ENCODE results near the gene ICAM2.

ICAM2 gene

DNA sequence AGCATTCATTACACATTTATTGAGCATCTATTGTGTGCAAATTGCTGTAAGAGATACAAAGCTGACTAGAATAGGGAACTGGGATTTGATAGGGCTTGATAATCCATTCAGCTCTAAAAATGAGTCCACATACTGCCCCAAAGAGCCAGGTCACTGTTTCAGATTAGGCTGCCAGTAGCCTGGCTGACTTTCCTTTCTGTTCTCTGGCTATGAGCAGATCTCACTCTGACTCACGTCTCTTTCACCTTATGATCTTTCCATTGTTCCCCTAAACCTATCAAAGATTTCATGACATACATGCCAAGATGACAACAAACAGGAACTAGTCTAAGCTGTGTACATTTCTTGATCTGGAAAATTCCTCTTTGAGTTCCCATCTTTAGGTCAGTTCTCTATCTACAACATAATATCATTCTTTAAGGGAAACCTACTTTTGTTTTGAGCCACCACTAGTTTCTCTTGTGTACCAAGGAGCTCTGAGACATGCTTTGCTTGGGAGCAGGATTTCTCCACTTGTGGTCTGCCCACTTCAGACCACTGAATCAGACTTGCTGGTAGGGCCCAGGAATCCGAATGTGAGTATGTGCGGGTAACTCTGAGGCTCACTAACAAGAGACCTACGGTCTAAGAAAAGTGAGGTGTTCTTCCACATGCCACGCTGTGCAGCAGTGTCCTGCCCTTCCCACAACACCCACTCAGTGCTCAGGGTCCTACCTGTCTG, 40.9 kb upstream of the ICAM2 start:
- Histone ChIP-seq H3K9me3 (ENCODE audit: insufficient read depth, low read depth, low read length) (no peaks in the 10 kb centered on the region), H3K27me3 (ENCODE audit: insufficient read depth, low read length, poor library complexity, severe bottlenecking) (no peaks in the 10 kb centered on the region), H3K9me2 (replicated peaks; ENCODE audit: low read depth, low read length) (no peaks in the 10 kb centered on the region), H3F3A (ENCODE audit: low read depth) (no peaks in the 10 kb centered on the region), H3K4me1 (ENCODE audit: insufficient read depth, low read length, poor library complexity, severe bottlenecking) (no peaks in the 10 kb centered on the region), H3K36me3 (ENCODE audit: insufficient read depth, low read length) (no peaks in the 10 kb centered on the region), H4K20me1 (ENCODE audit: insufficient read depth, low read length, poor library complexity, severe bottlenecking) (no peaks in the 10 kb centered on the region), H3K4me3 (ENCODE audit: low read length, poor library complexity, severe bottlenecking) (no peak overlapping the region), H3K4me2 (ENCODE audit: low read depth, low read length, poor library complexity, severe bottlenecking) (no peak overlapping the region), H2AFZ (ENCODE audit: low read length) (no peak overlapping the region), H3K9ac (ENCODE audit: low read depth, low read length, poor library complexity, severe bottlenecking) (no peak overlapping the region), H3K79me2 (ENCODE audit: insufficient read depth, low read length) (no peaks in the 10 kb centered on the region)
- TF ChIP-seq, protein P1, sequence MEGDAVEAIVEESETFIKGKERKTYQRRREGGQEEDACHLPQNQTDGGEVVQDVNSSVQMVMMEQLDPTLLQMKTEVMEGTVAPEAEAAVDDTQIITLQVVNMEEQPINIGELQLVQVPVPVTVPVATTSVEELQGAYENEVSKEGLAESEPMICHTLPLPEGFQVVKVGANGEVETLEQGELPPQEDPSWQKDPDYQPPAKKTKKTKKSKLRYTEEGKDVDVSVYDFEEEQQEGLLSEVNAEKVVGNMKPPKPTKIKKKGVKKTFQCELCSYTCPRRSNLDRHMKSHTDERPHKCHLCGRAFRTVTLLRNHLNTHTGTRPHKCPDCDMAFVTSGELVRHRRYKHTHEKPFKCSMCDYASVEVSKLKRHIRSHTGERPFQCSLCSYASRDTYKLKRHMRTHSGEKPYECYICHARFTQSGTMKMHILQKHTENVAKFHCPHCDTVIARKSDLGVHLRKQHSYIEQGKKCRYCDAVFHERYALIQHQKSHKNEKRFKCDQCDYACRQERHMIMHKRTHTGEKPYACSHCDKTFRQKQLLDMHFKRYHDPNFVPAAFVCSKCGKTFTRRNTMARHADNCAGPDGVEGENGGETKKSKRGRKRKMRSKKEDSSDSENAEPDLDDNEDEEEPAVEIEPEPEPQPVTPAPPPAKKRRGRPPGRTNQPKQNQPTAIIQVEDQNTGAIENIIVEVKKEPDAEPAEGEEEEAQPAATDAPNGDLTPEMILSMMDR (conservative IDR thresholded peaks at IDR 0.05; ENCODE audit: low read length) = no peak
- no peak for TF ChIP-seq EZH2phosphoT487 (IDR thresholded peaks at IDR 0.05; ENCODE audit: borderline replicate concordance)

DNA sequence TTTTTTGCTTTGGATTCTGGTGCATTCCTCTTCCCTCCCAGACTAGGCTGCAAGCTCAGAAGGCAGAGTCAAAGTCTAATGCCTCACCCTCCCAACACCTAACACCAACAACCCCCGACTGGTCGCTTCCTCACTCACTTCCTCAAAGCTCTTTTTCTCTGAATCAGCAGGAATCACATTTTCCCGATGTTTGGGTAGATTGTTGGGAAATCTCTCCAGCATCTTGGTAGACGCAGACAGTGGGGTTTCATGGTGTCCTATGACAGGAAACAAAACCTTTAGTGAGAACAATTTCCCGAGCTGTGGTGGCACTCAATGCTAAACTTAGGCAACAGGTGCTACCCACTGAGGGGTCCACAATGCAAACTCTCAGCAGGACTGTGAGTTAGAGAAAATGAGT, 39.9 kb upstream of the ICAM2 start:
- H3K4me3 ChIP-seq (ENCODE audit: low read length, poor library complexity, severe bottlenecking) = no peak overlapping the region
- H3K79me2 ChIP-seq (ENCODE audit: insufficient read depth, low read length) = no peaks in the 10 kb centered on the region
- H3K9me3 ChIP-seq (ENCODE audit: insufficient read depth, low read depth, low read length) = no peaks in the 10 kb centered on the region
- no peak overlapping the region for H3K4me2 ChIP-seq (ENCODE audit: low read depth, low read length, poor library complexity, severe bottlenecking)
- no peak overlapping the region for H2AFZ ChIP-seq (ENCODE audit: low read length)
- no peaks in the 10 kb centered on the region for H4K20me1 ChIP-seq (ENCODE audit: insufficient read depth, low read length, poor library complexity, severe bottlenecking)
- no peaks in the 10 kb centered on the region for H3K36me3 ChIP-seq (ENCODE audit: insufficient read depth, low read length)
- H3K9ac ChIP-seq (ENCODE audit: low read depth, low read length, poor library complexity, severe bottlenecking) = no peak overlapping the region
- no peaks in the 10 kb centered on the region for H3K4me1 ChIP-seq (ENCODE audit: insufficient read depth, low read length, poor library complexity, severe bottlenecking)
- no peaks in the 10 kb centered on the region for H3K27me3 ChIP-seq (ENCODE audit: insufficient read depth, low read length, poor library complexity, severe bottlenecking)
- TF ChIP-seq EZH2phosphoT487 (IDR thresholded peaks at IDR 0.05; ENCODE audit: borderline replicate concordance) = no peak
- TF ChIP-seq, protein P1 (conservative IDR thresholded peaks at IDR 0.05; ENCODE audit: low read length) = no peak
- no peaks in the 10 kb centered on the region for H3K9me2 ChIP-seq (replicated peaks; ENCODE audit: low read depth, low read length)
- no peaks in the 10 kb centered on the region for H3F3A ChIP-seq (ENCODE audit: low read depth)

DNA sequence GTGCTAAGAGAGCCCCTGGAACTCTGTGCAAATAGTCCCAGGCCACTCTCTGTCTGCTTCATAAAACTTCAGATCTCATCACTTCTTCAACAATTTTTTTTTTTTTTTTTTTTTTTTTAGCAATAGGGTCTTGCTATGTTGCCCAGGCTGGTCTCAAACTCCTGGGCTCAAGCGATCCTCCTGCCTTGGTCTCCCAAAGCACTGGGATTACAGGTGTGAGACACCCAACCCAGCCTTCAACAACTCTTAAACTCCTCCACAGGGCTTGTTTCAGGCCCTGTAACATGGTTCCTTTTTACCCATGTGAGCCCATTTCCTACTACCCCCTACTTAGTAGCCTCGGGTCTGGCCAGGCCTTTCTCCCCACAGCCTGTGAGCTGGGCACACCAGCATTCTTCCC, 39.3 kb upstream of the ICAM2 start:
- Histone ChIP-seq H3K4me2 (ENCODE audit: low read depth, low read length, poor library complexity, severe bottlenecking) (no peak overlapping the region), H3K9me2 (replicated peaks; ENCODE audit: low read depth, low read length) (no peaks in the 10 kb centered on the region), H3K36me3 (ENCODE audit: insufficient read depth, low read length) (no peaks in the 10 kb centered on the region), H3K79me2 (ENCODE audit: insufficient read depth, low read length) (no peaks in the 10 kb centered on the region), H3F3A (ENCODE audit: low read depth) (no peaks in the 10 kb centered on the region), H3K27me3 (ENCODE audit: insufficient read depth, low read length, poor library complexity, severe bottlenecking) (no peaks in the 10 kb centered on the region), H4K20me1 (ENCODE audit: insufficient read depth, low read length, poor library complexity, severe bottlenecking) (no peaks in the 10 kb centered on the region), H3K4me3 (ENCODE audit: low read length, poor library complexity, severe bottlenecking) (no peak overlapping the region), H3K9me3 (ENCODE audit: insufficient read depth, low read depth, low read length) (no peaks in the 10 kb centered on the region), H2AFZ (ENCODE audit: low read length) (no peak overlapping the region), H3K4me1 (ENCODE audit: insufficient read depth, low read length, poor library complexity, severe bottlenecking) (no peaks in the 10 kb centered on the region), H3K9ac (ENCODE audit: low read depth, low read length, poor library complexity, severe bottlenecking) (no peak overlapping the region)
- TF ChIP-seq, protein P1 (conservative IDR thresholded peaks at IDR 0.05; ENCODE audit: low read length) = no peak
- TF ChIP-seq EZH2phosphoT487 (IDR thresholded peaks at IDR 0.05; ENCODE audit: borderline replicate concordance) = no peak

All from Loucy (cell line).